ENCODE data around the gene ILKAP. TPM values are rescaled to one million over a fixed set of nuclear protein-coding genes. Genes with fewer than 3 reads are reported as not detected.

The ILKAP gene
- total RNA-seq, 2 donors from 2014 or later: 32.2 to 34.9 TPM

GRCh38 chr2:238238766-238239542 lies 35.5 kb upstream of the ILKAP start:
- intact Hi-C loops (cut with DNase I): no loop called here
- DNase-seq (ENCODE audit: low spot score): peak; percentile 85

DNA sequence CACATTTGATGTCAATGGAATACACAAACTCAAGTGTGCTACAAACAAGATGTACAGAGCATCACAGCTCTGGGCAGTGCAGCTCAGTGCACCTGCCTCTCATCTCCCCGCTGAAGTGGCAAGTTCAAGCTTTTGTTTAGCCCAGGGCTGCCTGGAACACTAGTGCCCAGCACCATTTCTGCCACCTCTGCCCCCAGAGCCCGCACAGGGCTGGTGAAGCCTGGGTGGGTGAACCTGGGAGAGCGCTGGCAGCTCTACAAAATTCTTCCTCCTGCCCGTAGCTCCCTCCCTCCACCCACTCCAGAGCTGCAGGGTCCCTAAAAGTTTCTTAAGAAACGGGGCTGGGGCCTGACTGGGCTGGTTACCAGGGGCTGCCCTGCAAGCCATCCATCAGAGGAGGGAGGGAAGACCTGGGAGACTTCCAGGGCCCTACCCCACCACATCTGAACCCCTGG lies 34.8 kb upstream of the ILKAP start:
- intact Hi-C loops (cut with DNase I): no loop called here

DNA sequence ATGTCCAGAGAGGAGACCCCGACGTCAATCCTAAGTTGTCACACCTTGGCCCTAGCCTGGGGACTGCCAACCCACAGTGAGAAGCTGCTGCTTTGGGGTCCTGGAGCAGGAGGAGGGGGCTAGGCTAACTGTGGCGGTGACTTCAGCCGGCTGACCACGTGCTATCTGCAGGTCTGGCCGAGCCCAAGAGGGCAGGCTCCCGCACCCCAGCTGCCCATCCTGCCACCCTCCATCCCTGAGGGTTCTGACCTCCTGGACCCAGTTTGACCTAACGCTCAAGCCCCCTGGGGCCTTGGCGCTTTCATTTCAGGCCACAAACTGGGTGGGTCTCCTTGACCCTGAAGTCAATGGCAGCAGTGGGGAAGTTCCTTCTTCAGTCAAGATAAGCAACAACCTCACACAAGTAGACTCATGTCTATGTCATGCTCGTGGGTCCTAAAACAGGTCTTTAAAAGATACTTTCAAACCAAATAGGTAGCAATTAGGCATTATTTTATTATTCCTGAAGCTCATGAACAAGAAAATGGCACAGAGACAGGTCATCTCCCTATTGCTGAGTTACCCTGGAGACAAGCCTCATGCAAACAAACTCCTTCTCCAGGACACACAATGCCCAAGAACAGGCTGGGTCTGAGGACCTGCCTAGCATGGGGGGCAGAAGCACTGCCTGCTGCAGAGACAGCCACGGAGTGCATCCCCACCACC lies 34.1 kb upstream of the ILKAP start:
- intact Hi-C loops (cut with DNase I): no loop called here
- peak; percentile 72 for DNase-seq (ENCODE audit: low spot score)

More for the DNA sequence above, 34.8 kb upstream of the ILKAP start:
- peak; percentile 46 for DNase-seq (ENCODE audit: low spot score)

- intact Hi-C loops (cut with DNase I): no loop called here
- DNase-seq (ENCODE audit: low spot score): peak; percentile 67
These were observed 33.1 kb upstream of the ILKAP start for GRCh38 chr2:238236571-238236970.

DNA sequence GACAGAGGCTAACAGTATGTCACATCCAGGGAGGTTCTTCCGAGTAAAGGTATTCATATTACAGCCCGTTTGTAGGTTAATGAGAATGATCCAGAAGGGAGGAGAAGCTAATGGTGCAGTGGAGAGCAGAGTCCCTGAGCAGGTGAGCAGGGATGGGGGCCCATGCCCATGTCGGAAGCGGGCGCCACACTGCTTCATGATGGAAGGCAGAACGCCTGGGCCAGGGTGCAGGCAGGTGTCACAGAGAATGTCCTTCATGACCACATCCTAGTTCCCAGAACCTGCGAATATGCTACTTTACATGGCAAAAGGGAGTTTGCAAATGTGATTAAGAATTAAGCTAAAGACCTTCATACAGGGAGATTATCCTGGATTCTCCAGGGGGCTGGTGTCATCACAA lies 32.4 kb upstream of the ILKAP start:
- intact Hi-C loops (cut with DNase I): no loop called here
- DNase-seq (ENCODE audit: low spot score): peak; percentile 58

- intact Hi-C loops (cut with DNase I): no loop called here
- DNase-seq (ENCODE audit: low spot score): peak; percentile 81
These were observed 31.8 kb upstream of the ILKAP start for GRCh38 chr2:238235331-238235732.

DNA sequence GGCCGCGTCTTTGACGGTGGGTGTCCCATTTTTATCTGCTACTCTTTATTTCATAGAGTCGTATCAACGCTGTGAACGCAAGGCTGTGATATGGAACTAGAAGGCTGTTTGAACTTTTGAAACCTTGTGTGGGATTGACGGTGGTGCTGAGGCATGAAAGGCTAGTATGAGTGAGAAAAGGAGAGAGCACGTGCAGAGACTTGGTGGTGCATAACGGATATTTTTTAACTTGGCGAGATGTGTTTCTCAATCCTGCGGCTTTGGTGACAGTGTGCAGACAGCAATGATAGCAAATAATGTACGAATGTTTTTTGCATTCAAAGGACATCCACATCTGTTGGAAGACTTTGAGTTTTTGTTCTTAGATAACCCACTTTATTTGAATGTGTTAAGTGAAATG lies 30.1 kb upstream of the ILKAP start:
- no peak for DNase-seq (ENCODE audit: low spot score)
- intact Hi-C loops (cut with DNase I): no loop called here

DNA sequence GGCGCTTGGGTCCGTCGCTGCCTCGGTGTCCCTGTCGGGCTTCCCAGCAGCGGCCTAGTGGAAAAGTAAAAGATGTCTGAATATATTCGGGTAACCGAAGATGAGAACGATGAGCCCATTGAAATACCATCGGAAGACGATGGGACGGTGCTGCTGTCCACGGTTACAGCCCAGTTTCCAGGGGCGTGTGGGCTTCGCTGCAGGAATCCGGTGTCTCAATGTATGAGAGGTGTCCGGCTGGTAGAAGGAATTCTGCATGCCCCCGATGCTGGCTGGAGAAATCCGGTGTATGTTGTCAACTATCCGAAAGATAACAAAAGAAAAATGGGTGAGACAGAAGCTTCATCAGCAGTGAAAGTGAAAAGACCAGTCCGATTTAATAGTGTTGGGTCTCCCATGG lies 28.3 kb upstream of the ILKAP start:
- no peak for DNase-seq (ENCODE audit: low spot score)
- intact Hi-C loops (cut with DNase I): no loop called here

- intact Hi-C loops (cut with DNase I): no loop called here
- DNase-seq (ENCODE audit: low spot score): peak; percentile 91
These were observed 27.8 kb upstream of the ILKAP start for GRCh38 chr2:238231251-238231793.

- intact Hi-C loops (cut with DNase I): no loop called here
- DNase-seq (ENCODE audit: low spot score): no peak
These were observed 27.2 kb upstream of the ILKAP start for GRCh38 chr2:238230699-238231098.

DNA sequence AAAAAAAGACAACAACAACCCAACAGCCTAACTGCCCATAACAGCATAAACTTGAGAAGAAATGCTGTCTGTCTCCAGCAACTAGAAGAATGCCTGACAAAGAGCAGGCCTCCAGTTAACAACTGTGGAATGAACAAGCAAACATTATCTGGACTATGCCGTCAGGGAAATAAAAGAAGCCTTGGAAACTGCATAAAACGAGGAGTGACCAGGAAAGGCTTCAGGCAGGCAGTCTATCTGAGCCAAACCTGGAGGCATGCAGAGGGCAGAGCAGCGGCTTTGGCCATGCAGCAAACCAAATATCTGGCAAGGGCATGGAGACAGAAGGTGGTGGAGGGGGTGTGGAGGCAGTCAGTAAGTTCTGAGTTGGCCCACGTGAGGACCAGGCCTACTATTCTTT lies 25.2 kb upstream of the ILKAP start:
- no peak for DNase-seq (ENCODE audit: low spot score)
- intact Hi-C loops (cut with DNase I): no loop called here

- DNase-seq (ENCODE audit: low spot score): no peak
- intact Hi-C loops (cut with DNase I): no loop called here
These were observed 24.1 kb upstream of the ILKAP start for GRCh38 chr2:238227587-238228032.

GRCh38 chr2:238226698-238227586 lies 23.4 kb upstream of the ILKAP start:
- DNase-seq (ENCODE audit: low spot score): no peak
- intact Hi-C loops (cut with DNase I): no loop called here

GRCh38 chr2:238225911-238226697 lies 22.6 kb upstream of the ILKAP start:
- intact Hi-C loops (cut with DNase I): no loop called here
- DNase-seq (ENCODE audit: low spot score): no peak

DNA sequence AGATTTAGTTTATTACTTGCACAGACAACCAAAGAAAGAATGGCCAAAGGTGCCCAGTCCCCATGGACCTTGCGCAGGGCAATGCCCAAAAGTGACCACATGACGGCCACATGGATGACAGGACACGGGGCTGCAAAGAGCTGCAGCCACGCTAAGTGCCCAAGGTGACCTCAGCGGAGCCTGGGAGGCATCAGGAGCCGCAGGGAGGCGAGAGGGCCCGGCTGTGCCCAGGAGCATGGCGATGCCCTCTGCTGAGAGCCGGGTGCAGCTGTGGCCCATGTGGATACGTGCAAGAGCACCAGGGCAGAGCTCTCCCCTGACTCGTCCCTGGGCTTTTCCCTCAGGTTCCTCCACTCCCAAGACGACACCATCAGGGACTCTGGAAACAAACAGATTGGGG lies 21.6 kb upstream of the ILKAP start:
- intact Hi-C loops (cut with DNase I): no loop called here
- DNase-seq (ENCODE audit: low spot score): no peak

GRCh38 chr2:238224356-238225035 lies 21.0 kb upstream of the ILKAP start:
- intact Hi-C loops (cut with DNase I): no loop called here
- DNase-seq (ENCODE audit: low spot score): no peak

- intact Hi-C loops (cut with DNase I): no loop called here
- no peak for DNase-seq (ENCODE audit: low spot score)
These were observed 17.5 kb upstream of the ILKAP start for GRCh38 chr2:238220892-238221521.

Measured in posterior vena cava (tissue), 2 donors.